OCI-LY7 (cell line): ENCODE data around the gene NOCT.

Experiments
- CTCF ChIP-seq: fragments of 200-600 bp; sonication (generic); conservative IDR thresholded peaks from 2 replicates; pipeline ENCODE4 v1.5.1; 2014; ENCODE audit warnings: mild to moderate bottlenecking, antibody characterized with exemption, low read length, moderate library complexity, mixed read lengths
- EZH2phosphoT487 ChIP-seq: fragments of 200-600 bp; sonication (generic); IDR thresholded peaks from 2 replicates; pipeline ENCODE4 v1.6.1; 2018; ENCODE audit warnings: low read depth, borderline replicate concordance, mild to moderate bottlenecking, mixed run types, antibody characterized with exemption, low read length, moderate library complexity, mixed read lengths

DNA sequence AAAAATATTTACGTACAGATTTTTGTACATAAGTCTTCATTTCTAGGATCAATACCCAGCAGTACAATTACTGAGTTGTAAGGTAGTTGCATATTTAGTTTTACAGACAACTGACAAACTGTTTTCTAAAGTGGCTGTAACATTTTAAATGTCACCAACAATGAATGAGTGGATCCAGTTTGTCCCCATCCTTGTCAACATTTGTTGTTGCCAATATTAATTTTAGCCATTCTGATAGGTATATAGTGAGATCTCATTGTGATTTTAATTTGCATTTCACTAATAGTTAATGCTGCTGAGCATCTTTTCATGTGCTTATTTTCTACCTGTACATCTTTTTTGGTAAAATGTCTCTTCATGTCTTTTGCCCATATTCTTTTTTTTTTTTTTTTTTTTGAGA is 30.9 kb upstream of the NOCT start:
- TF ChIP-seq CTCF (no peak), EZH2phosphoT487 (no peak)
